Gastrocnemius medialis (tissue), 4 donors: ENCODE measurements around the gene SVEP1.

ENCODE experiments used
- CTCF ChIP-seq, 5 experiments: fragments of 450-650 bp in 3 of 5; fragments of 200-600 bp in 2 of 5; sonication (generic) in 2 of 5; IDR thresholded peaks in 4 of 5; conservative IDR thresholded peaks in 1 of 5; 1 replicate in 4 of 5; 2 replicates in 1 of 5; pipeline ENCODE4 v1.5.1; 2016 to 2019; ENCODE audit warnings: antibody characterized with exemption in 5 of 5, mild to moderate bottlenecking in 3 of 5, moderate library complexity in 3 of 5
- POLR2A ChIP-seq, 2 donors: fragments of 450-650 bp; IDR thresholded peaks; one replicate each; pipeline ENCODE4 v1.6.1; 2017; ENCODE audit warnings: antibody characterized with exemption in 2 of 2, mild to moderate bottlenecking in 2 of 2, moderate library complexity in 2 of 2

- TF ChIP-seq CTCF (IDR thresholded peaks at IDR 0.05 in 4 of 5, conservative IDR thresholded peaks at IDR 0.05 in 1 of 5): no peak
- TF ChIP-seq POLR2A (IDR thresholded peaks at IDR 0.05): no peak
Measured at GRCh38 chr9:110328763-110329162, 250.8 kb downstream of the SVEP1 start.
